ENCODE data around the gene ANK3.

ANK3 gene

GRCh38 chr10:60130130-60130579 is 259.5 kb downstream of the ANK3 start:
- no peak for DNase-seq

GRCh38 chr10:60125895-60126294 is 263.8 kb downstream of the ANK3 start:
- no peak for DNase-seq

GRCh38 chr10:60124536-60124935 is 265.1 kb downstream of the ANK3 start:
- no peak for DNase-seq

GRCh38 chr10:60123668-60124067 is 266.0 kb downstream of the ANK3 start:
- DNase-seq: no peak

- no peak for DNase-seq
Observed at GRCh38 chr10:60123172-60123571, 266.5 kb downstream of the ANK3 start.

- DNase-seq: no peak
Observed at GRCh38 chr10:60122190-60122589, 267.5 kb downstream of the ANK3 start.

GRCh38 chr10:60114765-60115586 is 274.7 kb downstream of the ANK3 start:
- DNase-seq: no peak

- DNase-seq: no peak
Observed at GRCh38 chr10:60110739-60111138, 278.9 kb downstream of the ANK3 start.

- DNase-seq: no peak
Observed at GRCh38 chr10:60107308-60107976, 282.2 kb downstream of the ANK3 start.

GRCh38 chr10:60105295-60105695 is 284.4 kb downstream of the ANK3 start:
- DNase-seq: no peak

GRCh38 chr10:60101821-60102220 is 287.9 kb downstream of the ANK3 start:
- DNase-seq: no peak

- no peak for DNase-seq
Observed at GRCh38 chr10:60099998-60100747, 289.5 kb downstream of the ANK3 start.

GRCh38 chr10:60098677-60099601 is 290.7 kb downstream of the ANK3 start:
- DNase-seq: no peak

GRCh38 chr10:60096761-60097513 is 292.7 kb downstream of the ANK3 start:
- no peak for DNase-seq

- DNase-seq: no peak
Observed at GRCh38 chr10:60093317-60093716, 296.4 kb downstream of the ANK3 start.

- no peak for DNase-seq
Observed at GRCh38 chr10:60086862-60087261, 302.8 kb downstream of the ANK3 start.

GRCh38 chr10:60086421-60086820 is 303.3 kb downstream of the ANK3 start:
- no peak for DNase-seq

- no peak for DNase-seq
Observed at GRCh38 chr10:60082744-60083344, 306.8 kb downstream of the ANK3 start.

GRCh38 chr10:60082341-60082740 is 307.3 kb downstream of the ANK3 start:
- no peak for DNase-seq

- DNase-seq: no peak
Observed at GRCh38 chr10:60073781-60074656, 315.7 kb downstream of the ANK3 start.

Measured in activated T-cell treated with anti-CD3 and anti-CD28 coated beads, Interleukin-2, amount 50 U/mL, for 1 hour (primary cell).